Measurements from ENCODE around the gene RPS24.

Gene RPS24

GRCh38 chr10:78035933-78036583, 2.4 kb downstream of the RPS24 start:
- ATAC-seq (replicated peaks) = no peak
- H3K36me3 Mint-ChIP-seq = peaks cover 42 to 60% of the 10 kb centered on the region in 2 donors

DNA sequence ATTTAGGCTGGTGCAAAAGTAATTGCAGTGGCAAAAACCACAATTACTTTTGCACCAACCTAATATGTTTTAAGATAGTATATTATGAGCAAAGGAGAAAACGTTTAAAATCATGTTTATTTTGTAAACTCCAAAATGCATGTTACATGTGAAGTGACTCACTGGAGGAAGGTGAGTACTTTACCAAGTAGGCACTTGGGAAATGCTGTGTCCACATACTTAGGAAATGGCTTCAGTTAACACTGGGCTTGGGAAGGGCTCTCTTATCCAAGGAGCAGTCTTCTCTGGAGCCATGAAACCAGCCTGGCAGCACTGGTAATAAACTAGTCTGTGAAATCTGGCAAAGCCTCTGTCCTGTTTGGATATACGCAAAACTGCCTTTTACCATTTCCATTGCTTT, 4.4 kb downstream of the RPS24 start:
- no peak overlapping the region for H3K27ac Mint-ChIP-seq
- peaks cover 61 to 78% of the 10 kb centered on the region in 2 donors for H3K36me3 Mint-ChIP-seq
- no peaks in the 10 kb centered on the region for H3K9me3 Mint-ChIP-seq
- DNase-seq (no peak), ATAC-seq (replicated peaks) (no peak)
- no peaks in the 10 kb centered on the region for H3K27me3 Mint-ChIP-seq
- H3K4me3 Mint-ChIP-seq = peak overlapping the region in 1 of 2 donors; percentile 41
- peaks cover 51 to 79% of the 10 kb centered on the region in 2 donors for H3K4me1 Mint-ChIP-seq

More at GRCh38 chr10:78035933-78036583, 2.4 kb downstream of the RPS24 start:
- H3K27me3 Mint-ChIP-seq = no peaks in the 10 kb centered on the region
- H3K4me3 Mint-ChIP-seq = peak overlapping the region; percentile 90 to 97
- no peaks in the 10 kb centered on the region for H3K9me3 Mint-ChIP-seq
- DNase-seq = no peak
- H3K27ac Mint-ChIP-seq = peak overlapping the region; percentile 97
- peaks cover 38 to 59% of the 10 kb centered on the region in 2 donors for H3K4me1 Mint-ChIP-seq

- Mint-ChIP-seq H3K27ac (peak overlapping the region; percentile 37), H3K36me3 (peaks cover 63 to 81% of the 10 kb centered on the region in 2 donors), H3K4me1 (peaks cover 50 to 88% of the 10 kb centered on the region in 2 donors)
These were observed 5.3 kb downstream of the RPS24 start for GRCh38 chr10:78038791-78039547.

GRCh38 chr10:78039743-78040142, 6.1 kb downstream of the RPS24 start:
- Mint-ChIP-seq H3K9me3 (no peaks in the 10 kb centered on the region), H3K4me3 (no peak overlapping the region), H3K27ac (peak overlapping the region; percentile 44), H3K36me3 (peaks cover 56 to 80% of the 10 kb centered on the region in 2 donors), H3K27me3 (no peaks in the 10 kb centered on the region), H3K4me1 (peaks cover 53 to 91% of the 10 kb centered on the region in 2 donors)
- no peak for DNase-seq
- no peak for ATAC-seq (replicated peaks)

More at GRCh38 chr10:78038791-78039547, 5.3 kb downstream of the RPS24 start:
- H3K27me3 Mint-ChIP-seq = no peaks in the 10 kb centered on the region
- no peaks in the 10 kb centered on the region for H3K9me3 Mint-ChIP-seq
- peak overlapping the region; percentile 30 to 36 for H3K4me3 Mint-ChIP-seq
- DNase-seq (no peak), ATAC-seq (replicated peaks) (no peak)

DNA sequence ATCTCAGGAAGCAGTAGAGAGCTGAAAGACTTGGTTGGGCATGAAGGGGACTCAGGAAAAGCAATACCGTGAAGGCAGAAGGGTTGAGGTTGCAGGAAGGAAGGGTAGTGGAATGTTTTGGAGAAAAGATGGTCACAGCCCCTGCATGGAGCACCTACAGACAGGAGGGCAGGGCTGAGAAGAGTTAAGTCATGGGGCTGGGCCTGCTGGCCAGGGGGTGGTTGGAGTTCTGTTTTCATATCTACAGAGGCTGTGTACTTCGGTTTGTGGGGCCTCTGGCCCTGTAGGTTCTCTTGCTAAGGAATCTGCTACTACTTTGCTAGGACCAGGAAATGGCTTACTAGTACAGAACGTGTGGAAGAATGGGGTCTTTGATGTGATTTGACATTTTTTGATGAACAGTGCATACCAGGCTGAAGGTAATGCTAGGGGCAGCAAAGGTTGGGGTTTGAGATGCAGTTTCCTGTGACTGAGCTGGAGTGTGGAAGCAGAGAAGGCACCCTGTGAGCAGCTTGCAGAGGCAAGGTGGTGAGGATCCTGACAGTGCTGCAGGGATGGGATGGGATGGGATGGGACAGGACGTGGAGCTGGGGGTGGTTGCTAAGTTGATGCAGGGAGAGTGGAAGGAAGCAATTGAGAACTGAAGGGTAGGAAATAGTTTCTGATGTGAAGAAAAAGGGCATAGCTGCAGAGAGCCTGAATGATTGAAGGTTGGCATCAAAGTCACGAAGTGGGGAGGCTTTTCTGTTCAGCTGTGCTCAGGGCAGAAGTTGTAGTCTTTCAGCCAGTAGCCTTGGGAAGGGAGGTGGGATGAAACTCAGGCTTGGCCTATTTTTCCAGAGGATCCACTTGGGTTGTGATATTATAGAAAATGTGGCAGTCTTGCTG, 7.8 kb downstream of the RPS24 start:
- Mint-ChIP-seq H3K9me3 (no peaks in the 10 kb centered on the region), H3K4me1 (peaks cover 47 to 83% of the 10 kb centered on the region in 2 donors), H3K36me3 (peaks cover 42 to 65% of the 10 kb centered on the region in 2 donors), H3K4me3 (peak overlapping the region in 1 of 2 donors; percentile 30), H3K27me3 (no peaks in the 10 kb centered on the region), H3K27ac (peak overlapping the region; percentile 77)
- ATAC-seq (replicated peaks) (no peak), DNase-seq (no peak)

- Mint-ChIP-seq H3K9me3 (no peaks in the 10 kb centered on the region), H3K36me3 (peaks cover 35 to 59% of the 10 kb centered on the region in 2 donors), H3K4me1 (peaks cover 42 to 75% of the 10 kb centered on the region in 2 donors), H3K4me3 (no peak overlapping the region), H3K27ac (peak overlapping the region; percentile 86), H3K27me3 (no peaks in the 10 kb centered on the region)
- ATAC-seq (replicated peaks) (peak in 1 of 2 donors; percentile 15), DNase-seq (no peak)
These were observed 8.5 kb downstream of the RPS24 start for GRCh38 chr10:78042058-78042751.

GRCh38 chr10:78042752-78043104, 9.1 kb downstream of the RPS24 start:
- DNase-seq = no peak

DNA sequence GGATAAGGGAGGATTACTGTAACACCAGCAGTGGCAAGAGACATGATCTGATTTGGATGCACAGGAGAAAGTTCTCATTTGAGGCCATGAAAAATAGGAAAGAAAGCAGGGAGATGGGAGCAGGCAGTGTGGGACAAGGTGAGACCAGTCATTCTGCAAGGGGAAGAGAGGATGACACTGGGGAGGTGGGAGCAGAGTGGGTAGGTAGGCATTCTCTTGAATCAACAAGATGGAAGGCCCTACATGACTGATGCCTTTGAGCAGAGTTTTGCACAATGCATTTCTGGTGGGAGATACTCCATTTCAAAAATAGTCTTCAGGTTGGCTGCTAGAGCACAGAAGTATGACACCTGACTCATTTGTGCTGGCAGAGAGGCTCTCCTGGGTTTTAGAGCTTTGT, 10.5 kb downstream of the RPS24 start:
- ATAC-seq (replicated peaks) = no peak

More at GRCh38 chr10:78042752-78043104, 9.1 kb downstream of the RPS24 start:
- Mint-ChIP-seq H3K27ac (peak overlapping the region; percentile 86), H3K4me3 (no peak overlapping the region), H3K36me3 (peaks cover 35 to 61% of the 10 kb centered on the region in 2 donors), H3K27me3 (no peaks in the 10 kb centered on the region), H3K9me3 (no peaks in the 10 kb centered on the region), H3K4me1 (peaks cover 44 to 70% of the 10 kb centered on the region in 2 donors)
- no peak for ATAC-seq (replicated peaks)

GRCh38 chr10:78044699-78045098, 11.0 kb downstream of the RPS24 start:
- peaks cover 32 to 54% of the 10 kb centered on the region in 2 donors for H3K36me3 Mint-ChIP-seq
- H3K9me3 Mint-ChIP-seq = no peaks in the 10 kb centered on the region
- peak overlapping the region; percentile 89 for H3K27ac Mint-ChIP-seq
- ATAC-seq (replicated peaks) (no peak), DNase-seq (no peak)
- H3K27me3 Mint-ChIP-seq = no peaks in the 10 kb centered on the region
- H3K4me1 Mint-ChIP-seq = peaks cover 38 to 55% of the 10 kb centered on the region in 2 donors
- H3K4me3 Mint-ChIP-seq = no peak overlapping the region

More for the DNA sequence above, 10.5 kb downstream of the RPS24 start:
- Mint-ChIP-seq H3K4me1 (peaks cover 39 to 60% of the 10 kb centered on the region in 2 donors), H3K9me3 (no peaks in the 10 kb centered on the region), H3K4me3 (no peak overlapping the region), H3K27ac (peak overlapping the region; percentile 89), H3K36me3 (peaks cover 30 to 59% of the 10 kb centered on the region in 2 donors), H3K27me3 (no peaks in the 10 kb centered on the region)
- DNase-seq = no peak

- no peaks in the 10 kb centered on the region for H3K27me3 Mint-ChIP-seq
- no peaks in the 10 kb centered on the region for H3K9me3 Mint-ChIP-seq
- peak; percentile 43 for DNase-seq
- peak; percentile 54 to 67 for ATAC-seq (replicated peaks)
- peaks cover 38 to 51% of the 10 kb centered on the region in 2 donors for H3K4me1 Mint-ChIP-seq
- H3K36me3 Mint-ChIP-seq = peaks cover 28 to 55% of the 10 kb centered on the region in 2 donors
- peak overlapping the region; percentile 89 for H3K27ac Mint-ChIP-seq
- no peak overlapping the region for H3K4me3 Mint-ChIP-seq
These were observed 11.6 kb downstream of the RPS24 start for GRCh38 chr10:78045237-78045636.

DNA sequence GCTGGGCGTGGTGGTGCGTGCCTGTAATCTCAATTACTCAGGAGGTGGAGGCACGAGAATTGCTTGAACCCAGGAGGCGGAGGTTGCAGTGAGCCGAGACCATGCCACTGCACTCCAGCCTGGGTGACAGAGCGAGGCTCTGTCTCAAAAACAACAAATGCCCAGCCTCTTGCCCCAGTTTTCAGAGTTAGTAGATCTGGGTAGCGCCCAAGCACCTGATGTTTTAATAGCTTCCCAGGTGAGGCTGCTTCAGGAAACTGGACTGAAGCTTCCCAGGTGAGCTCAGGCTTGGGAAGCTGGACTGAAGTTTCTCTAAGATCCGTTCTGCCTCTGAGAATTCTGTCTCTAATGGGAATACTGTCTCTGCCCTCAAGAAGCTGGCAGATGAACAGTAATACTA, 12.2 kb downstream of the RPS24 start:
- Mint-ChIP-seq H3K27ac (no peak overlapping the region), H3K4me1 (peaks cover 35 to 47% of the 10 kb centered on the region in 2 donors), H3K27me3 (no peaks in the 10 kb centered on the region), H3K9me3 (no peaks in the 10 kb centered on the region), H3K36me3 (peaks cover 26 to 52% of the 10 kb centered on the region in 2 donors), H3K4me3 (no peak overlapping the region)
- DNase-seq (no peak), ATAC-seq (replicated peaks) (no peak)

GRCh38 chr10:78046711-78047269, 13.1 kb downstream of the RPS24 start:
- ATAC-seq (replicated peaks) (no peak), DNase-seq (no peak)
- no peaks in the 10 kb centered on the region for H3K9me3 Mint-ChIP-seq
- H3K27me3 Mint-ChIP-seq = no peaks in the 10 kb centered on the region
- peaks cover 16 to 42% of the 10 kb centered on the region in 2 donors for H3K36me3 Mint-ChIP-seq
- H3K4me3 Mint-ChIP-seq = no peak overlapping the region
- no peak overlapping the region for H3K27ac Mint-ChIP-seq
- H3K4me1 Mint-ChIP-seq = peaks cover 26 to 38% of the 10 kb centered on the region in 2 donors

DNA sequence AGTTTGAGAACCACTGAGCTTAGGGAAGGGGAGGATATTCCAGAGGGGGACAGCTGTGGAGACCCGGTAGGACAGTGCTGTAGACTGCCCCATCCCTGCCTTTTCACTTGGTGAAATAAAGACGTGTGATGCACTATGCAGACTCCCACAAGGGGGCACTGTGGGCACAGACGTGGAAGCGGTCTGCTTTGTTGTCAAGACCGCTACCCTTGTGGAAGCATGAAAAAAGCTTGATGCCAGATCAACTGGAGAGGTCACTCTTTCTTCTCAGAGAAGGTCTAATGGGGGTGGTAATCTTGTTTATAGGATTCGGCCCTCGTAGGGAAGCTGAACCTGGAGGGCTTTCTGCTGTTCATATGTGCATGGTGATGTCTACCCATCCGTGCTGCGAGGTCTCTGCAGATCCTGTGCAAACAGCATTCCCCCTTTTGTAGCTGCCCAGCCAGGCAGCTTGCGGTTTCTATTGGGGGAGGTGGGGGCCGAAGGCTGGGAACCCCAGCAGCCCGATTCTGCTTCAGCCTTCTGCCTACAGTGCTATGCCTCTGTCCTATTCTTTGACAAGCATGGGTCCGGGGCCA, 13.7 kb downstream of the RPS24 start:
- H3K4me1 Mint-ChIP-seq = peaks cover 24 to 31% of the 10 kb centered on the region in 2 donors
- no peaks in the 10 kb centered on the region for H3K9me3 Mint-ChIP-seq
- DNase-seq (peak; percentile 70), ATAC-seq (replicated peaks) (peak; percentile 81 to 88)
- H3K27ac Mint-ChIP-seq = no peak overlapping the region
- H3K27me3 Mint-ChIP-seq = no peaks in the 10 kb centered on the region
- no peak overlapping the region for H3K4me3 Mint-ChIP-seq
- H3K36me3 Mint-ChIP-seq = peaks cover 12 to 40% of the 10 kb centered on the region in 2 donors

Data from stimulated activated naive B cell treated with anti-CD40 and anti-IgM and Interleukin-4, amounts not matched to agents 10 μg/mL and 1 μg/mL and 100 μg/mL, for 72 hours (primary cell).